ENCODE data around the gene NKTR.

NKTR gene

GRCh38 chr3:42651248-42652091, 51.0 kb downstream of the NKTR start:
- DNase-seq (ENCODE audit: low read depth) = peak; percentile 55

DNA sequence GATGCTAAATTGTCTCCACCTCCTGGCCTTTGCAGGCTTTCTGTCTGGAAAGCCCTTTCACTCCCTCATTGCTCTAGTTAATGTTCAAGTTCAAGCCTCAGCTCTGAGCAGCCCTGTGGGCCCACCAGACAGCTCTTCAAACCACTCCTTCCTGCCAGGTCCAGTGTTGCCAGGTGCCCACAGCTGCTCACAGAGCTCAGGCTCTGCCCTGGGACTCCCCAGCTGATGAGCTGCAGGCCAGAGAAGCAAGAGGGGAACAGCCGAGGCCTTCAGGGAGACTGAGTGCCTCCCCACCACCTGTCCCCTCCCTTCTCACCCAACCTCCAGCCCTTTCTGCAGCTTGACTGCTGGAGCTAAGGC, 51.7 kb downstream of the NKTR start:
- DNase-seq (ENCODE audit: low read depth) = no peak

- peak; percentile 37 for DNase-seq (ENCODE audit: low read depth)
Observed at GRCh38 chr3:42652611-42653302, 52.3 kb downstream of the NKTR start.

DNA sequence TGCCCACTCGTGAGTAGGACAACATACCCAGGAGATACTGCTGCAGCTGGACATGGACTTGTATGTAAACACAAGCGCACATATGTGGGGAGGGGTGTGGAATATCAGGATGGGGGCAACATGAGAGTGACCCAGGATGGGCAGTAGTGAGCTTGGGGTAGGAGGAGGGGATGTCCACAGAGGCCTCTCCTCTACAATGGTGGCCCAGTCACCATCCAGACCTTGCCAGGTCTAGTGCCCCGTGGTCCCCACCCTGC, 52.7 kb downstream of the NKTR start:
- no peak for DNase-seq (ENCODE audit: low read depth)

- DNase-seq (ENCODE audit: low read depth) = no peak
Observed at GRCh38 chr3:42653560-42654330, 53.3 kb downstream of the NKTR start, which contains the start of gene ZBTB47. Gene ZBTB47 (plus strand): TSS chr3:42653697. CDS start chr3:42658356, 4,659 bp downstream.

DNA sequence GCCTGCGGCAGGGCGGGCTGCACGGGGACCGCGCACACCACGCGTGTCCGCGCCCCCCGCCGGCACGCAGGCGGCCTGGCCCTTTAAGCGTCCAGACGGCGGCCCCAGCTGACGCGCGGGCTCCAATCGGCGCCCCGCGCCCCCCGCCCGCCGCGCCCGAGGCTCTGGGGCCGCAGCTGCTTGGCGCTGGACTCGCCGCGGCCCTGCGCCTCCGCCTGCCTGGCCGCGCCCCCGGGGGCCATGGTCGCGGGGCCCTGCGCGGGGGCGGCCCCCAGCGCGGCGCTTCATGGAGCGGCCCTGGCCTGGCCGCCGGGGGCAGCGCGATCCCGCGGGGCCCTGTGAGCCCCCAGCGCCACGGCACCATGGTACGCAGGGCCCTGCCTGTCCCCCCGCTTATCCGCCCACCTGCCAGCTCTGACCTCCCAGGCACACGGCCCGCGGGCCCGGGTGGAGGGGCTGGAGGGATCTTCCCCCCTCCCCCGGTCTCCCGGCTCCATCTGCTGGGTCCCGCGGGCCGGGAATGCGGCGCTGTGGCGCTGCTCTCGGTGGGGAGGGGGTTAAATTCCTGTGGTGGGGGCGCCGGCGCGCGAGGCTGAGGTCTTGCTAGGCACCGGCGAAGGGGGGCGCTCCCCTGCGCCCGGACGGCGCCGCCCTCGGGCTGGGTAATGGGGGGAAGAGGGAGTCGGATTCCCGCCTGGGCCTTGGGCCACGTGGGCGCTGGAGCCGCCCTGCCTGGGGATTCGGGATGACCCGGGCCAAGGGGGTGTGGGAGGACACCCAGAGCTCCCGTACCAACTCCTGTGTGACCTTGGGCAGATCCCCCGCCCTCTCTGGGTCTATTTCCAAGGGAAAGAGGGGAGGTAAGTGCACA, 54.1 kb downstream of the NKTR start:
- no peak for DNase-seq (ENCODE audit: low read depth)

DNA sequence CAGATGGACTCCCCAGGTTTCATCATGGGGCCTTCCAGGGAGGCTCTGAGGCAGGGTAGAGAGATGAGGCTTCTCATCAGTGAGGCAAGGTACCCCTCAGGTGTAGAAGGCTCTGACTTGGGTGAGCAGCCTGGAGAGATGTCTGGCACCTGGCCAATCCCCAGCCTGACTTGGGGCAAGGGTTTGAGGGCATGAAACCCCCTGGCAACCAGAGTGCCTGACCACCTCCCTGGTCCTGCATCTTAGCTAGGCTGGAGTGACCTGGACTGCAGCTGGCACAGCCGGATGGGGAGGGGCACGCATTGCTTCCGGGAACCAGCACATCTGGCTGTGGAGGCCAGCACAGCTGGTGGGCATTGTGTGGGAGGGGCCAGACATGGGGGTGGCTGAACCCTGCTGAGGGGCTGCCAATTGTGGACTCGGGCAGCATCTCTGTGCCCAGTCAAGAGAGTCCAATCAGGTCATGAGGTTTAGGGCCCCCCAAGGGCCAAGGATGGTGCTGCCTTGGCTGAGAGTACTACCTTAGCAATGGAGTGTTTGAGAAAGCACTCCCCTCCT, 54.9 kb downstream of the NKTR start:
- no peak for DNase-seq (ENCODE audit: low read depth)

DNA sequence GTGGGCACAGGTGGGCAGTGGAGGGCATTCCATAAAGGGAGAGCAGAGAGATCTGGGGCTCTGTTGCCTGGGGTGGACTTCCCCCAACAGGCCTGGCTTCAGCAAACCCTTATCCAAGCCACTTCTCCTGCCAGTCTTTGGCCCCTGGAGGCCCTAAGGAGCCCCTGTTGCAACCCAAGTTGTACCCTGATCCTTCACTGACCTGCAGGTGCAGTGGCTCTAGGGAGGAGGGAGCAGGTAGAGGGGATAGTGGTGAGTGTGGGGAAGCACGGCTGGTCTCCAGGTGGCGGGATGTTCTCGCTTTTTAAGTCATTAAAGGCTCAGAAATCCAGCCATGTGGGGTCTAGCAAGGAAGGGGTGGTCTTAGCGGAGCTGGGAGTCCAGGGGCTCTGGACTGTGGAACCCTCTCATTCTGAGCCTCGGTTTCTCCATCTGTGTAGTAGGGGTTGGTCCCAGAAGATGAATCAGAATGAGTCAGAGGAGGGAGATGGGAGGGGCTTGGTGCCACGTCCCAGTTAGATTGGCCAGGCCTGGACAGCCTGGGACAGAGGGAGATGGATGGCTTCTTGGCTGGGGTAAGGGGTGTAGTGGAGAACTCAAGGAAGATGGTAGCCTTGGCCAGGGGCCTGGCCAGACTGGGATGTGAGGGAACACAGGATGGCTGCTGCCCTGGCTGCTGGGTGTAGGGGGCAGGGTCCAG, 55.6 kb downstream of the NKTR start:
- no peak for DNase-seq (ENCODE audit: low read depth)

- DNase-seq (ENCODE audit: low read depth) = no peak
Observed at GRCh38 chr3:42656680-42657610, 56.5 kb downstream of the NKTR start.

GRCh38 chr3:42657675-42658074, 57.2 kb downstream of the NKTR start:
- no peak for DNase-seq (ENCODE audit: low read depth)

DNA sequence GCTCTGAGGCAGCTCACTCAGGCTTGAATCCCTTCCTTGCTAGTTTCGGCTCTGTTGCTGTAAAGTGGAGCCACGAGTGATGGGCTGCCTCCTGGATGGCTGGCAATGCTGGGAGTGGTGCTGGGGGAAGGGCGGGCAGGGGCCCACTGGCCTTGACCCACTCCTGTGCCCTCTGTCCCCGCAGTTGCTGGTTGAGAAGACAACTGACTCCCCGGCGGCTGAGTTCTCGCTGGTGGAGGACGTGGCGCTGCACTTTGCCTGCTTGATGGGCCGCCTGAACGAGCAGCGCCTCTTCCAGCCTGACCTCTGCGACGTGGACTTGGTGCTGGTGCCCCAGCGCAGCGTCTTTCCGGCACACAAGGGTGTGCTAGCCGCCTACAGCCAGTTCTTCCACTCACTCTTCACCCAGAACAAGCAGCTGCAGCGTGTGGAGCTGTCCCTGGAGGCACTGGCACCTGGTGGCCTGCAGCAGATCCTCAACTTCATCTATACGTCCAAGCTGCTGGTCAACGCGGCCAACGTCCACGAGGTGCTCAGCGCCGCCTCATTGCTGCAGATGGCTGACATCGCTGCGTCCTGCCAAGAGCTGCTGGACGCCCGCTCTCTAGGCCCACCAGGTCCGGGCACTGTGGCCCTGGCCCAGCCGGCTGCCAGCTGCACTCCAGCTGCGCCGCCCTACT, 57.7 kb downstream of the NKTR start:
- DNase-seq (ENCODE audit: low read depth) = no peak

GRCh38 chr3:42658771-42659390, 58.4 kb downstream of the NKTR start:
- no peak for DNase-seq (ENCODE audit: low read depth)

DNA sequence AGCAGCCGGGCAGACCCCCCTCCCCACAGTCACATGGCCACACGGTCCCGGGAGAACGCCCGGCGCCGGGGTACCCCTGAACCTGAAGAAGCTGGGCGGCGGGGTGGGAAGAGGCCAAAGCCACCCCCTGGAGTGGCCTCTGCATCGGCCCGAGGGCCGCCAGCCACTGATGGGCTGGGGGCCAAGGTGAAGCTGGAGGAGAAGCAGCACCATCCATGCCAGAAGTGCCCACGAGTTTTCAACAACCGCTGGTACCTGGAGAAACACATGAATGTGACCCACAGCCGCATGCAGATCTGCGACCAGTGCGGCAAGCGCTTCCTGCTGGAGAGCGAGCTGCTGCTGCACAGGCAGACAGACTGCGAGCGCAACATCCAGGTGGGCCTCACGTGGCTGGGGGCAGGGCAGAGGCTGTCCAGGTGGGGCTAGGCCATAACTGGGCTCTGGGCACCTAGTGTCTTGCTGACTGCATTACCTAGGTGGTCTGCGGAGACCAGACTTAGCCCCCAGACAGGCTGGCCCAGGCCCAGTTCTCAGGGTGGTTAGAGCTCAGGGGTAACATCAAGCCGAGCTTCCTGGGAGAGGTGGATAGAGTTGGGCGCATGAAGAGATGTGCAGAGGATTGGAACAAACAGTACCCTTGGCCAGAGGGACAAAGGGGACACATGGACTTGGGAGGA, 59.1 kb downstream of the NKTR start:
- DNase-seq (ENCODE audit: low read depth) = no peak

DNA sequence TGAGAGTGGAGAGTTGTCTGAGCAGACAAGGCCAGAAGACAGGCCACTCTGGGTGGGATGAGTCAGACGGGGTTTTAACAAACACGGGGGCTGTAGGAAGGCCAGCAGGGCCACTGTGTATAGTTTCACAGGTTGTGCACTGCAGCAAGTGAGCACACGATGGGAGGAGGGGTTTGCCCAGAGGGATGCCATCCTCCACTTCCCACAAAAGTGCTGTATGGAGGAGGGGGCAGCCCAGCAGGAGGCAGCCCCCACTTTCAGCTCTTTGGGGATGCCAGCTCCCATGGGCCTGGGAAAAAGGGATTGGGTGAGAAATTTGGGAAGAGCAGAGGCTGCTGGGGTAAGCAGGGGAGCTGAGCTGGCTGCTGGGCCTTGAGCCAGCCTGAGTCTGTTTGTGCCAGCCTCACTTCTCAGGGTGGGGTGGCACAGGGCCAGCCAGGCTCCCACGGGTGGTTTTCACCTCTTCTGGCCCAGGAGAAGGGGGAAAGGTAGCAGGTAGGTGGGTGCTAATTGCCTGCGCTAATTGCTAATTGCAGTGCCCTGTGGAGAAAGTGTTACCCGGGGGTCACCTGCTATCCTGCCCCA, 59.7 kb downstream of the NKTR start:
- no peak for DNase-seq (ENCODE audit: low read depth)

GRCh38 chr3:42660898-42661297, 60.4 kb downstream of the NKTR start:
- DNase-seq (ENCODE audit: low read depth) = no peak

GRCh38 chr3:42661593-42662022, 61.1 kb downstream of the NKTR start:
- no peak for DNase-seq (ENCODE audit: low read depth)

- no peak for DNase-seq (ENCODE audit: low read depth)
Observed at GRCh38 chr3:42662037-42662812, 61.7 kb downstream of the NKTR start.
